Breast epithelium (tissue), 3 donors: ENCODE results near the gene SUFU.

Experiments
- POLR2A ChIP-seq: fragments of 450-650 bp; IDR thresholded peaks from one replicate; pipeline ENCODE4 v1.6.1; 2016; ENCODE audit warnings: antibody characterized with exemption, mild to moderate bottlenecking, moderate library complexity
- POLR2AphosphoS5 ChIP-seq, 3 donors: sonication (generic); formaldehyde crosslinking; IDR thresholded peaks; one replicate each; pipeline ENCODE4 v1.6.1; 2017; ENCODE audit warnings: antibody characterized with exemption in 3 of 3
- TF ChIP-seq, protein P1 (sequence below), 3 donors: fragments of 450-650 bp; IDR thresholded peaks; one replicate each; pipeline ENCODE4 v1.5.1; 2016 to 2017; ENCODE audit warnings: antibody characterized with exemption in 3 of 3, mild to moderate bottlenecking in 3 of 3, moderate library complexity in 3 of 3

DNA sequence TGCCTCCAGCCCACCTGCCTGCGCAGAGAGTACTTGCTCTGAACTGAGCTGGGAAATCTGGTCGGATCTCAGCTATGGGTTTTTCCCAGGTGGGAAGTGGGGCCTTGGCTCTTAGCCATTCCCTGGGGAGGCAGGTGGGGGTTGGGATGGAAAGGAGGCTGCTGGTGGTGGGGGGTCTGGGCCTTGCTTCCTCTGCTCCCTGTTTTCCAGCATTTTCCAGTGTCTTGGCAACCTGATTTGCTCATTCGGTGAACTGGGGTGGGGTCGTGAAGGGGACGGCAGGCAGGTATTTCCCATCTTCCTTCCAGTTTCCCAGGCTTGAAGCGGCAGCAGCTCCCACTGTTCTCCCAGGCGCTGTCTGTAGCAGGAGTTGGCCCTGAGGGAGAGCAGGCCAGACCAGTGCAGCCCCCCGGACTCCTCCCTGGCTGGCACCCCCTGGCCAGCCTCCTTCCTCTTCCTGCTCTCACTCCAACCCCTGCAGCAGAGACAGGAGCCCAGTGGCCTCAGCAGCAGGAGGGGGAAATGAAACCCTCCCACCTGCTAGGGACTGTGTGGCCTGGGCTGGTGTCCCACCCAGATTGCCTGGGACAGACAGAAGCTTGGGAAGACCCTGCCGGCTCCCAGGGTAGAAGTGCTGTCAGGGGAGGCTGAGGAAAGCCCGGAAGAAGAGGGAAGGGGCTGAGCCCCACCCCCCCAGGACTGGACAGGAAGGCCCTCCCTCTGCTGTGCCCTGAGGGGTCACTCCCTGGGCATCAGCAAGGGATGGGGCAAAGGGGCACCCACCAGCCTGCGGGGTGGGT, 147.1 kb downstream of the SUFU start:
- TF ChIP-seq, protein P1, sequence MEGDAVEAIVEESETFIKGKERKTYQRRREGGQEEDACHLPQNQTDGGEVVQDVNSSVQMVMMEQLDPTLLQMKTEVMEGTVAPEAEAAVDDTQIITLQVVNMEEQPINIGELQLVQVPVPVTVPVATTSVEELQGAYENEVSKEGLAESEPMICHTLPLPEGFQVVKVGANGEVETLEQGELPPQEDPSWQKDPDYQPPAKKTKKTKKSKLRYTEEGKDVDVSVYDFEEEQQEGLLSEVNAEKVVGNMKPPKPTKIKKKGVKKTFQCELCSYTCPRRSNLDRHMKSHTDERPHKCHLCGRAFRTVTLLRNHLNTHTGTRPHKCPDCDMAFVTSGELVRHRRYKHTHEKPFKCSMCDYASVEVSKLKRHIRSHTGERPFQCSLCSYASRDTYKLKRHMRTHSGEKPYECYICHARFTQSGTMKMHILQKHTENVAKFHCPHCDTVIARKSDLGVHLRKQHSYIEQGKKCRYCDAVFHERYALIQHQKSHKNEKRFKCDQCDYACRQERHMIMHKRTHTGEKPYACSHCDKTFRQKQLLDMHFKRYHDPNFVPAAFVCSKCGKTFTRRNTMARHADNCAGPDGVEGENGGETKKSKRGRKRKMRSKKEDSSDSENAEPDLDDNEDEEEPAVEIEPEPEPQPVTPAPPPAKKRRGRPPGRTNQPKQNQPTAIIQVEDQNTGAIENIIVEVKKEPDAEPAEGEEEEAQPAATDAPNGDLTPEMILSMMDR (IDR thresholded peaks at IDR 0.05): no peak
- TF ChIP-seq POLR2A (no peak), POLR2AphosphoS5 (IDR thresholded peaks at IDR 0.05) (no peak)
